H9 (cell line): ENCODE results near the gene LPCAT1. TPM values are rescaled to one million over a fixed set of nuclear protein-coding genes. Genes with fewer than 3 reads are reported as not detected.
A peak's percentile ranks its signal among the peaks of the same experiment; 100 is the strongest.

Experiments
- DNase-seq: peaks from one replicate; pipeline ENCODE4 v3.0.0-alpha.2; 2017
- H2AFZ ChIP-seq: one replicate; pipeline ENCODE4 v1.6.1; 2013; ENCODE audit warnings: mild to moderate bottlenecking, low read length, control low read depth, moderate library complexity
- H2AK5ac ChIP-seq: 2 replicates; pipeline ENCODE4 v1.6.1; 2013; ENCODE audit warnings: low read length, control low read depth, mixed read lengths; ENCODE audit not compliant: insufficient read length
- H2BK120ac ChIP-seq: one replicate; pipeline ENCODE4 v1.6.1; 2013; ENCODE audit warnings: low read depth, mild to moderate bottlenecking, low read length, control low read depth, inconsistent platforms; ENCODE audit not compliant: poor library complexity, severe bottlenecking
- H2BK12ac ChIP-seq: 2 replicates; pipeline ENCODE4 v1.6.1; 2013; ENCODE audit warnings: low read length, control low read depth, mixed read lengths, low read depth; ENCODE audit not compliant: insufficient read length
- H2BK15ac ChIP-seq: 2 replicates; pipeline ENCODE4 v1.6.1; 2013; ENCODE audit warnings: low read depth, low read length, control low read depth
- H2BK20ac ChIP-seq: one replicate; pipeline ENCODE4 v1.6.1; 2013; ENCODE audit warnings: low read depth, mild to moderate bottlenecking, low read length, control low read depth, inconsistent platforms; ENCODE audit not compliant: poor library complexity, severe bottlenecking
- H2BK5ac ChIP-seq: 2 replicates; pipeline ENCODE4 v1.6.1; 2013; ENCODE audit warnings: low read length, control low read depth, mixed read lengths; ENCODE audit not compliant: insufficient read length
- H3K14ac ChIP-seq: 2 replicates; pipeline ENCODE4 v1.6.1; 2013; ENCODE audit warnings: low read length, control low read depth; ENCODE audit not compliant: insufficient read depth
- H3K18ac ChIP-seq: 2 replicates; pipeline ENCODE4 v1.6.1; 2013; ENCODE audit warnings: low read depth, mild to moderate bottlenecking, mixed read lengths, low read length, control low read depth; ENCODE audit not compliant: insufficient read length
- H3K23ac ChIP-seq: 2 replicates; pipeline ENCODE4 v1.6.1; 2013; ENCODE audit warnings: low read length, control low read depth, mixed read lengths, low read depth; ENCODE audit not compliant: insufficient read length
- H3K23me2 ChIP-seq: 2 replicates; pipeline ENCODE4 v1.6.1; 2013; ENCODE audit warnings: low read depth, mild to moderate bottlenecking, mixed read lengths, low read length, control low read depth; ENCODE audit not compliant: insufficient read length, poor library complexity, severe bottlenecking
- H3K27ac ChIP-seq: 2 replicates; pipeline ENCODE4 v1.5.1; 2013; ENCODE audit warnings: low read length, control low read depth, mixed read lengths, low read depth; ENCODE audit not compliant: insufficient read length
- H3K27me3 ChIP-seq: 2 replicates; pipeline ENCODE4 v1.6.1; 2013; ENCODE audit warnings: low read length, control low read depth, inconsistent platforms; ENCODE audit not compliant: insufficient read depth
- H3K4ac ChIP-seq: 2 replicates; pipeline ENCODE4 v1.6.1; 2013; ENCODE audit warnings: low read depth, mild to moderate bottlenecking, control low read depth, inconsistent platforms, low read length, moderate library complexity
- H3K4me1 ChIP-seq: 2 replicates; pipeline ENCODE4 v1.6.1; 2013; ENCODE audit warnings: low read length, control low read depth, inconsistent platforms; ENCODE audit not compliant: insufficient read depth
- H3K4me2 ChIP-seq: 2 replicates; pipeline ENCODE4 v1.6.1; 2013; ENCODE audit warnings: low read length, control low read depth, mixed read lengths; ENCODE audit not compliant: insufficient read length, insufficient read depth
- H3K56ac ChIP-seq: 2 replicates; pipeline ENCODE4 v1.6.1; 2013; ENCODE audit warnings: low read depth, mild to moderate bottlenecking, mixed read lengths, low read length, control low read depth; ENCODE audit not compliant: insufficient read length
- H3K79me1 ChIP-seq: 2 replicates; pipeline ENCODE4 v1.6.1; 2013; ENCODE audit warnings: low read depth, mild to moderate bottlenecking, moderate library complexity, low read length, control low read depth, inconsistent platforms; ENCODE audit not compliant: insufficient read depth, poor library complexity, severe bottlenecking
- H3K79me2 ChIP-seq: 2 replicates; pipeline ENCODE4 v1.6.1; 2013; ENCODE audit warnings: low read length, control low read depth, inconsistent platforms; ENCODE audit not compliant: insufficient read depth
- H3K9ac ChIP-seq: 2 replicates; pipeline ENCODE4 v1.6.1; 2013; ENCODE audit warnings: low read length, control low read depth, mixed read lengths; ENCODE audit not compliant: insufficient read length; ENCODE audit errors: extremely low read depth
- H3K9me3 ChIP-seq: one replicate; pipeline ENCODE4 v1.6.1; 2013; ENCODE audit warnings: low read depth, low read length, inconsistent platforms; ENCODE audit not compliant: control insufficient read depth
- H3T11ph ChIP-seq: one replicate; pipeline ENCODE4 v1.6.1; 2013; ENCODE audit warnings: mild to moderate bottlenecking, low read length, control low read depth, inconsistent platforms
- H4K20me1 ChIP-seq: one replicate; pipeline ENCODE4 v1.6.1; 2013; ENCODE audit not compliant: control insufficient read depth, insufficient read length, insufficient read depth
- H4K5ac ChIP-seq: 2 replicates; pipeline ENCODE4 v1.6.1; 2013; ENCODE audit warnings: low read depth, mild to moderate bottlenecking, mixed read lengths, low read length, control low read depth; ENCODE audit not compliant: insufficient read length
- H4K8ac ChIP-seq: replicated peaks from 2 replicates; pipeline ENCODE4 v1.6.1; 2013; ENCODE audit warnings: low read length, control low read depth, mixed read lengths, low read depth; ENCODE audit not compliant: insufficient read length
- H4K91ac ChIP-seq: 2 replicates; pipeline ENCODE4 v1.6.1; 2013; ENCODE audit warnings: low read depth, mild to moderate bottlenecking, moderate library complexity, mixed read lengths, low read length, control low read depth; ENCODE audit not compliant: insufficient read length
- H3K27ac Mint-ChIP-seq, 3 experiments: 2 replicates in 2 of 3; 3 replicates in 1 of 3; pipeline ENCODE4 v1.8.0; 2020 to 2021; ENCODE audit warnings: mixed read lengths in 3 of 3, mild to moderate bottlenecking in 1 of 3, moderate library complexity in 1 of 3
- H3K27me3 Mint-ChIP-seq: 2 replicates; pipeline ENCODE4 v1.8.0; 2021; ENCODE audit warnings: low read depth, mild to moderate bottlenecking, moderate library complexity, mixed read lengths
- H3K36me3 Mint-ChIP-seq, 3 experiments: 2 replicates in 2 of 3; 3 replicates in 1 of 3; pipeline ENCODE4 v1.8.0; 2020 to 2021; ENCODE audit warnings: low read depth in 3 of 3, mixed read lengths in 3 of 3; ENCODE audit not compliant: insufficient read depth in 1 of 3
- H3K4me1 Mint-ChIP-seq, 2 experiments: 2 replicates each; pipeline ENCODE4 v1.8.0; 2020; ENCODE audit warnings: mixed read lengths in 2 of 2
- H3K4me3 Mint-ChIP-seq, 2 experiments: 2 replicates in 1 of 2; 3 replicates in 1 of 2; pipeline ENCODE4 v1.8.0; 2020 to 2021; ENCODE audit warnings: mild to moderate bottlenecking in 2 of 2, mixed read lengths in 2 of 2, moderate library complexity in 1 of 2
- H3K9me3 Mint-ChIP-seq, 2 experiments: 2 replicates in 1 of 2; 3 replicates in 1 of 2; pipeline ENCODE4 v1.8.0; 2020; ENCODE audit warnings: mild to moderate bottlenecking in 2 of 2, mixed read lengths in 2 of 2, moderate library complexity in 1 of 2
- CTCF ChIP-seq: fragments of 200-600 bp; sonication (generic); conservative IDR thresholded peaks from 3 replicates; pipeline ENCODE4 v1.8.0; 2021; ENCODE audit warnings: antibody characterized with exemption, mild to moderate bottlenecking
- WGBS: extraction: QIAGEN DNeasy Blood & Tissue Kit; methylation state at CpG from one replicate; pipeline ENCODE4 v1.1.7; 2013; ENCODE audit warnings: missing lambda C conversion rate, low lambda C conversion rate, mixed read lengths; ENCODE audit not compliant: insufficient read length; ENCODE audit errors: extremely low coverage; 5-methylcytosine and 5-hydroxymethylcytosine counted together
- total RNA-seq: library from RNA; stranded (reverse); gene quantifications from 2 replicates; pipeline ENCODE4 v1.2.1, GENCODE V29; 2021

Gene LPCAT1
- total RNA-seq, 1 experiment from 2014 or later, result 231 TPM

GRCh38 chr5:1480217-1480616 lies 43.5 kb downstream of the LPCAT1 start:
- Histone ChIP-seq H3K23me2 (no peaks in the 10 kb centered on the region), H3K27ac (no peak overlapping the region), H3K4ac (no peak overlapping the region), H4K8ac (no peak overlapping the region), H3K27me3 (no peaks in the 10 kb centered on the region), H2BK12ac (no peak overlapping the region), H2BK5ac (no peak overlapping the region), H3K14ac (no peak overlapping the region), H2BK120ac (no peak overlapping the region), H3K4me2 (no peak overlapping the region), H4K91ac (no peak overlapping the region), H3K4me1 (no peaks in the 10 kb centered on the region), H3K79me1 (no peaks in the 10 kb centered on the region), H4K5ac (no peak overlapping the region), H4K20me1 (peaks cover 2% of the 10 kb centered on the region), H3K56ac (no peak overlapping the region), H2AK5ac (no peak overlapping the region), H2AFZ (no peak overlapping the region), H3K79me2 (no peaks in the 10 kb centered on the region), H3K18ac (no peak overlapping the region), H2BK15ac (no peak overlapping the region), H3K23ac (no peak overlapping the region), H3K9me3 (no peaks in the 10 kb centered on the region), H3T11ph (no peak overlapping the region), H2BK20ac (no peak overlapping the region), H3K9ac (no peak overlapping the region)
- H3K36me3 Mint-ChIP-seq, result peaks cover 26 to 73% (median 59%) of the 10 kb centered on the region in 3 experiments; a peak in 6 of 7 replicates
- TF ChIP-seq CTCF, result no peak
- WGBS, result no CpG with 5 or more reads among the region's 14 CpGs
- peak overlapping the region; percentile 75 to 92 (median 89) for H3K27ac Mint-ChIP-seq
- no peaks in the 10 kb centered on the region for H3K27me3 Mint-ChIP-seq
- H3K4me1 Mint-ChIP-seq, result peaks cover 6 to 9% of the 10 kb centered on the region in 2 experiments
- no peaks in the 10 kb centered on the region for H3K9me3 Mint-ChIP-seq
- DNase-seq, result no peak
- no peak overlapping the region; a peak in 1 of 5 replicates for H3K4me3 Mint-ChIP-seq
